WI38 (cell line): Measurements from ENCODE around the gene ZP2.

Experiments
- H3K4me3 ChIP-seq: 2 replicates; pipeline ENCODE4 v1.5.1; 2011; ENCODE audit warnings: low read depth, mild to moderate bottlenecking, control low read depth, low read length
- CTCF ChIP-seq: IDR thresholded peaks from 2 replicates; pipeline ENCODE4 v1.5.1; 2012; ENCODE audit warnings: low read depth, mild to moderate bottlenecking, control low read depth, low read length

The ZP2 gene

GRCh38 chr16:21217121-21217520 lies 5.7 kb upstream of the ZP2 start:
- no peak for TF ChIP-seq CTCF

GRCh38 chr16:21214086-21214485 lies 2.7 kb upstream of the ZP2 start:
- TF ChIP-seq CTCF, result no peak
- no peak overlapping the region for H3K4me3 ChIP-seq

More at GRCh38 chr16:21217121-21217520, 5.7 kb upstream of the ZP2 start:
- no peak overlapping the region for H3K4me3 ChIP-seq

GRCh38 chr16:21208446-21209230 lies 2.7 kb downstream of the ZP2 start:
- no peak for TF ChIP-seq CTCF
- no peak overlapping the region for H3K4me3 ChIP-seq

- no peak for TF ChIP-seq CTCF
- H3K4me3 ChIP-seq, result no peak overlapping the region
Measured at GRCh38 chr16:21206550-21206949, 4.8 kb downstream of the ZP2 start.

- TF ChIP-seq CTCF, result no peak
Measured at GRCh38 chr16:21205303-21205702, 6.1 kb downstream of the ZP2 start.

GRCh38 chr16:21203155-21203797 lies 8.1 kb downstream of the ZP2 start:
- H3K4me3 ChIP-seq, result no peak overlapping the region
- no peak for TF ChIP-seq CTCF

More at GRCh38 chr16:21205303-21205702, 6.1 kb downstream of the ZP2 start:
- no peak overlapping the region for H3K4me3 ChIP-seq

GRCh38 chr16:21199607-21200218 lies 11.7 kb downstream of the ZP2 start:
- H3K4me3 ChIP-seq, result no peak overlapping the region
- no peak for TF ChIP-seq CTCF
